ENCODE measurements around the gene COIL.

COIL gene

DNA sequence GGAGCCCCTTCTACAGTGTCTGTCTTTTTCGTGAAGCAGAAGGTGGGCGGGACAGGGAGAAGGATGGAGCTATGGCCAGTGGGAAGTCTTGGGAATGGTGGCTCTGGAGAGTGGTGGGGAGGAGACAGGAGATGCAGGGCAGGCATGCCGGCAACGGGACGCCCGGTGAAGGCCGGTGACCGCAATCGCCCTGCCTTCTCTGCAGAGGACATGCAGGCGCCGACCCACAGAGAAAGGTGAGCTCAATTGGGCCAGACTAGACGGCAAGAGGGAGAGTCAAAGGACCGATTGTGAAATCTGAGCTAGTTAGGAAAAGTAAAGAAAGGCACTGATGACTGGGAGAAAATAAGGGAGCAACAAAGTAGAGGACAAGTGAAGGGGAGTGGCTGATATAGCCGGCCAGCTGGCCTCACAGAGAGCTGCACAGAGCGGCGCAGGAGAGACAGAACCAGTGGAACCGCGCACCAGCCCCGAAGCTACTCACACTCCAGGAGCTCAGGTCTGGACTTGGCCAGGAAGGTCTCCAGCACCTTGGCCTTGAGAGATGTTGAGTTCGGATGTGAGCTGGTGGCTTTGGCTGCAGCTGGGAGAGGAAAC is 65.9 kb downstream of the COIL start:
- TF ChIP-seq, protein P1, sequence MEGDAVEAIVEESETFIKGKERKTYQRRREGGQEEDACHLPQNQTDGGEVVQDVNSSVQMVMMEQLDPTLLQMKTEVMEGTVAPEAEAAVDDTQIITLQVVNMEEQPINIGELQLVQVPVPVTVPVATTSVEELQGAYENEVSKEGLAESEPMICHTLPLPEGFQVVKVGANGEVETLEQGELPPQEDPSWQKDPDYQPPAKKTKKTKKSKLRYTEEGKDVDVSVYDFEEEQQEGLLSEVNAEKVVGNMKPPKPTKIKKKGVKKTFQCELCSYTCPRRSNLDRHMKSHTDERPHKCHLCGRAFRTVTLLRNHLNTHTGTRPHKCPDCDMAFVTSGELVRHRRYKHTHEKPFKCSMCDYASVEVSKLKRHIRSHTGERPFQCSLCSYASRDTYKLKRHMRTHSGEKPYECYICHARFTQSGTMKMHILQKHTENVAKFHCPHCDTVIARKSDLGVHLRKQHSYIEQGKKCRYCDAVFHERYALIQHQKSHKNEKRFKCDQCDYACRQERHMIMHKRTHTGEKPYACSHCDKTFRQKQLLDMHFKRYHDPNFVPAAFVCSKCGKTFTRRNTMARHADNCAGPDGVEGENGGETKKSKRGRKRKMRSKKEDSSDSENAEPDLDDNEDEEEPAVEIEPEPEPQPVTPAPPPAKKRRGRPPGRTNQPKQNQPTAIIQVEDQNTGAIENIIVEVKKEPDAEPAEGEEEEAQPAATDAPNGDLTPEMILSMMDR (IDR thresholded peaks at IDR 0.05; ENCODE audit: extremely low read depth, missing control alignments) = no peak
- no peak for DNase-seq (ENCODE audit: low spot score)

DNA sequence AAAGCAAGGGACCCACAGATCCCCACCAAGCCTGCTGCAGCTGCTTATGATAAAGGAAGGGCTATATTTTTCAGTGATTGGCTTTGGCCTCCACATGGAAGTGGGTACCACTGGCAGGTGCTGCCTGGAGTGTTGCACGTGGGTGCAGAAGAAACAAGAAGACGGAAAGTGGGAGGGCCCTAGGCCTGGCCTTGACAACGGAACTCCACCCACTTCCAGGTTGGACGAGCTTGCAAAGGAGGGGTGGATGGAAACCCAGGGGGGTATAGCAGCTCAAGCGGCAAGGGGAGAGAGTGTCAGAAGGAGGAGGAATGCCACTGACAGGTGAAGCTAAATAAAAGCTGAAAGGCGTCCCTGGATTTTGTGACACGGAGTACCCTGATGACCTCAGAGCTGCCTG is 67.3 kb downstream of the COIL start:
- TF ChIP-seq, protein P1 (IDR thresholded peaks at IDR 0.05; ENCODE audit: extremely low read depth, missing control alignments) = no peak
- DNase-seq (ENCODE audit: low spot score) = no peak

DNA sequence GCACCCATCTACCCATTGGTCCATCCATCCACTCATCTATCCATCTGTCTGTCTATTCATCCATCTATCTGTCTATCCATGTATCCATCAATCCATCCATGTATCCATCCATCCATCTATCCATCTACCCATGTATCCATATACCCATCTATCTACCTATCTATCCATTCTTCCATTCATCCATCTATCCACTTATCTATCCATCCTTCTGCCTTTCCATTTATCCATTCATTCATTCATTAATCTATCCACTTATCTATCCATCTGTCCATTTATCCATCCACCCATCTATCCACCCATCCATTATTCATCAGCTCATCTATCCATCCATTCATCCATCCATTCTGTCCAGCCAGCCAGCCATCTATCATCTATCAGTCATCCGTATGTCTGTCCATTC is 68.5 kb downstream of the COIL start:
- TF ChIP-seq, protein P1 (IDR thresholded peaks at IDR 0.05; ENCODE audit: extremely low read depth, missing control alignments) = no peak
- no peak for DNase-seq (ENCODE audit: low spot score)

DNA sequence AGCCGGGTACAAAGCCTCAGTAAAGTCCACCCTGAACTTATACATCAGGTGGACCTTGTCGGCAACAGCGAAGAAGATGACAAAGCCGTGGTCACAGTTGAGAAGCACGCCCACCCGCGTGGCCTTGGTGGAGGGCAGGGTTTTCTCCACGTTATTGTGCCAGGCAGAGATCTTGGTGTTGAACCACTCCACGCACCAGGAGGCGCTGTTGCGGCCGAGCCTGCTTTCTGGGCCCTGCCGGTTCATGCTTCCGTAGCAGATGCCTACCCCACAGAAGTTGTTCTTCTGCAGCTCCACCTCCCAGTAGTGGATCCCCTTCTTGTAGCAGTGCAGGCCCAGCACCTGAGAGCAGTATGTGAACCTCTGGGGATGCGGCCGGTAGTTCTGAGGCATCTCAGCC is 69.1 kb downstream of the COIL start:
- TF ChIP-seq, protein P1 (IDR thresholded peaks at IDR 0.05; ENCODE audit: extremely low read depth, missing control alignments) = peak; percentile 1
- DNase-seq (ENCODE audit: low spot score) = no peak

DNA sequence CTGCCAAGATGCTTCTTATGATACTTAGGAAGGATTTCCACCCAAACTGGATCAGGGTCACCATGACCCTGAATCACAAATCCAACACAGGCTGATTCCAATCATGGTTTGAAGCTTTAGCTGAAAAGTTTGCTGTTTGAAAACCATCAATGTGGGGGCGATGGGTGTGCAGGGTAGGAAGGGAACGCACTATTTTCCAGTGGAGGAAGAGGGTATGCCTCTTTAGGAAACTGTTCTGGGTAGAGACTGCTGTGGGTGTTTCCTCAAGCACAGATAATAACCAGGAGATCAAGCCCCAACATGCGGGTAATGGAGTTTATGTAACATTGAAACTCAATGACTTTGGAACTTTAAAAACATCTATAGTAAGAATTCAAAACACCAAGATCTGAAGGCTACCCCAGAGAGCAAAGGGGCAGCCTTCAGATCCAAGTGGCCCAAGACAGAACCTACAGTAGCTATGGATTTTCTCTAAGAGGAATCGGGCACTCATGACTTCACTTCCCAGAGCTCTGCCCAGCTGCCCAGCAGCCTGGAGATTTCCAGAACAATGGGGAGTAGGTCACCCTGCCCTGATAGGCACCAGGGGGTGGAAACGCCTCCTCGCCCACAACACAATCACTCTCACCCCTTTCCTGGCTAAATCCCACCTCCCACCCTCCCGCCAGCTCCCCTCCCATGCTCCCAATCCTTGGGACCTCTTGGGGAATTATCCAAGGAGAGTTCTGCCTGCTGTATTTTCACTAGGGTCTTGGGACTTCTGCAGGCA is 69.8 kb downstream of the COIL start:
- TF ChIP-seq, protein P1 (IDR thresholded peaks at IDR 0.05; ENCODE audit: extremely low read depth, missing control alignments) = no peak
- no peak for DNase-seq (ENCODE audit: low spot score)

DNA sequence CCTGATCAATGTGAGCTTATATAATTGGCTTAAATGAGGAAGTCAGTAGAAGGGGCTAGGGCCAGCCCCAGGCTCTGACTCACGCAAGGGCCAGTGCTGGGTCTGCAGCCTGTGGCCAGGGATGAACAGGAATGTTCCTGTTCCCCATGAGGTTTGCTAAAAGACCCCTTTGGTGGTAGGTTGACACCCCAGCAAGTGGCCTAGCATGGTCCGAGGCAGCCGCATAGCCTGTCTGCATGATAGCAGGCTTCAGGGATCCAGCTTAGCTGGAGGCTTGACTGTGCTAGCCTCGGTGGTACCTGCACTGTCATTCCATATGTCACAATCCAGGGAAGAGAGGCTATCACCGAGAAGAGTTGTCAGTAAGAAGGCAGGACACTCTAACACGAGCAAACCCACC is 70.5 kb downstream of the COIL start:
- no peak for DNase-seq (ENCODE audit: low spot score)

More for the DNA sequence above, 70.5 kb downstream of the COIL start:
- TF ChIP-seq, protein P1 (IDR thresholded peaks at IDR 0.05; ENCODE audit: extremely low read depth, missing control alignments) = no peak
